H9 (cell line): ENCODE measurements around the gene POLK. TPM values are rescaled to one million over a fixed set of nuclear protein-coding genes. Genes with fewer than 3 reads are reported as not detected.
A peak's percentile ranks its signal among the peaks of the same experiment; 100 is the strongest.
"Not testable (repeated sequence)": the region's sequence is repeated elsewhere in the genome, so short reads cannot be mapped to it uniquely, and the experiment has no call there.

ENCODE experiments used
- DNase-seq: peaks from one replicate; pipeline ENCODE4 v3.0.0-alpha.2; 2017
- H2AFZ ChIP-seq: one replicate; pipeline ENCODE4 v1.6.1; 2013; ENCODE audit warnings: mild to moderate bottlenecking, low read length, control low read depth, moderate library complexity
- H2AK5ac ChIP-seq: 2 replicates; pipeline ENCODE4 v1.6.1; 2013; ENCODE audit warnings: low read length, control low read depth, mixed read lengths; ENCODE audit not compliant: insufficient read length
- H2BK120ac ChIP-seq: one replicate; pipeline ENCODE4 v1.6.1; 2013; ENCODE audit warnings: low read depth, mild to moderate bottlenecking, low read length, control low read depth, inconsistent platforms; ENCODE audit not compliant: poor library complexity, severe bottlenecking
- H2BK12ac ChIP-seq: 2 replicates; pipeline ENCODE4 v1.6.1; 2013; ENCODE audit warnings: low read length, control low read depth, mixed read lengths, low read depth; ENCODE audit not compliant: insufficient read length
- H2BK15ac ChIP-seq: 2 replicates; pipeline ENCODE4 v1.6.1; 2013; ENCODE audit warnings: low read depth, low read length, control low read depth
- H2BK20ac ChIP-seq: one replicate; pipeline ENCODE4 v1.6.1; 2013; ENCODE audit warnings: low read depth, mild to moderate bottlenecking, low read length, control low read depth, inconsistent platforms; ENCODE audit not compliant: poor library complexity, severe bottlenecking
- H2BK5ac ChIP-seq: 2 replicates; pipeline ENCODE4 v1.6.1; 2013; ENCODE audit warnings: low read length, control low read depth, mixed read lengths; ENCODE audit not compliant: insufficient read length
- H3K14ac ChIP-seq: 2 replicates; pipeline ENCODE4 v1.6.1; 2013; ENCODE audit warnings: low read length, control low read depth; ENCODE audit not compliant: insufficient read depth
- H3K18ac ChIP-seq: 2 replicates; pipeline ENCODE4 v1.6.1; 2013; ENCODE audit warnings: low read depth, mild to moderate bottlenecking, mixed read lengths, low read length, control low read depth; ENCODE audit not compliant: insufficient read length
- H3K23ac ChIP-seq: 2 replicates; pipeline ENCODE4 v1.6.1; 2013; ENCODE audit warnings: low read length, control low read depth, mixed read lengths, low read depth; ENCODE audit not compliant: insufficient read length
- H3K23me2 ChIP-seq: 2 replicates; pipeline ENCODE4 v1.6.1; 2013; ENCODE audit warnings: low read depth, mild to moderate bottlenecking, mixed read lengths, low read length, control low read depth; ENCODE audit not compliant: insufficient read length, poor library complexity, severe bottlenecking
- H3K27ac ChIP-seq: 2 replicates; pipeline ENCODE4 v1.5.1; 2013; ENCODE audit warnings: low read length, control low read depth, mixed read lengths, low read depth; ENCODE audit not compliant: insufficient read length
- H3K27me3 ChIP-seq: 2 replicates; pipeline ENCODE4 v1.6.1; 2013; ENCODE audit warnings: low read length, control low read depth, inconsistent platforms; ENCODE audit not compliant: insufficient read depth
- H3K4ac ChIP-seq: 2 replicates; pipeline ENCODE4 v1.6.1; 2013; ENCODE audit warnings: low read depth, mild to moderate bottlenecking, control low read depth, inconsistent platforms, low read length, moderate library complexity
- H3K4me1 ChIP-seq: 2 replicates; pipeline ENCODE4 v1.6.1; 2013; ENCODE audit warnings: low read length, control low read depth, inconsistent platforms; ENCODE audit not compliant: insufficient read depth
- H3K4me2 ChIP-seq: 2 replicates; pipeline ENCODE4 v1.6.1; 2013; ENCODE audit warnings: low read length, control low read depth, mixed read lengths; ENCODE audit not compliant: insufficient read length, insufficient read depth
- H3K56ac ChIP-seq: 2 replicates; pipeline ENCODE4 v1.6.1; 2013; ENCODE audit warnings: low read depth, mild to moderate bottlenecking, mixed read lengths, low read length, control low read depth; ENCODE audit not compliant: insufficient read length
- H3K79me1 ChIP-seq: 2 replicates; pipeline ENCODE4 v1.6.1; 2013; ENCODE audit warnings: low read depth, mild to moderate bottlenecking, moderate library complexity, low read length, control low read depth, inconsistent platforms; ENCODE audit not compliant: insufficient read depth, poor library complexity, severe bottlenecking
- H3K79me2 ChIP-seq: 2 replicates; pipeline ENCODE4 v1.6.1; 2013; ENCODE audit warnings: low read length, control low read depth, inconsistent platforms; ENCODE audit not compliant: insufficient read depth
- H3K9ac ChIP-seq: 2 replicates; pipeline ENCODE4 v1.6.1; 2013; ENCODE audit warnings: low read length, control low read depth, mixed read lengths; ENCODE audit not compliant: insufficient read length; ENCODE audit errors: extremely low read depth
- H3K9me3 ChIP-seq: one replicate; pipeline ENCODE4 v1.6.1; 2013; ENCODE audit warnings: low read depth, low read length, inconsistent platforms; ENCODE audit not compliant: control insufficient read depth
- H3T11ph ChIP-seq: one replicate; pipeline ENCODE4 v1.6.1; 2013; ENCODE audit warnings: mild to moderate bottlenecking, low read length, control low read depth, inconsistent platforms
- H4K20me1 ChIP-seq: one replicate; pipeline ENCODE4 v1.6.1; 2013; ENCODE audit not compliant: control insufficient read depth, insufficient read length, insufficient read depth
- H4K5ac ChIP-seq: 2 replicates; pipeline ENCODE4 v1.6.1; 2013; ENCODE audit warnings: low read depth, mild to moderate bottlenecking, mixed read lengths, low read length, control low read depth; ENCODE audit not compliant: insufficient read length
- H4K8ac ChIP-seq: replicated peaks from 2 replicates; pipeline ENCODE4 v1.6.1; 2013; ENCODE audit warnings: low read length, control low read depth, mixed read lengths, low read depth; ENCODE audit not compliant: insufficient read length
- H4K91ac ChIP-seq: 2 replicates; pipeline ENCODE4 v1.6.1; 2013; ENCODE audit warnings: low read depth, mild to moderate bottlenecking, moderate library complexity, mixed read lengths, low read length, control low read depth; ENCODE audit not compliant: insufficient read length
- H3K27ac Mint-ChIP-seq, 3 experiments: 2 replicates in 2 of 3; 3 replicates in 1 of 3; pipeline ENCODE4 v1.8.0; 2020 to 2021; ENCODE audit warnings: mixed read lengths in 3 of 3, mild to moderate bottlenecking in 1 of 3, moderate library complexity in 1 of 3
- H3K27me3 Mint-ChIP-seq: 2 replicates; pipeline ENCODE4 v1.8.0; 2021; ENCODE audit warnings: low read depth, mild to moderate bottlenecking, moderate library complexity, mixed read lengths
- H3K36me3 Mint-ChIP-seq, 3 experiments: 2 replicates in 2 of 3; 3 replicates in 1 of 3; pipeline ENCODE4 v1.8.0; 2020 to 2021; ENCODE audit warnings: low read depth in 3 of 3, mixed read lengths in 3 of 3; ENCODE audit not compliant: insufficient read depth in 1 of 3
- H3K4me1 Mint-ChIP-seq, 2 experiments: 2 replicates each; pipeline ENCODE4 v1.8.0; 2020; ENCODE audit warnings: mixed read lengths in 2 of 2
- H3K4me3 Mint-ChIP-seq, 2 experiments: 2 replicates in 1 of 2; 3 replicates in 1 of 2; pipeline ENCODE4 v1.8.0; 2020 to 2021; ENCODE audit warnings: mild to moderate bottlenecking in 2 of 2, mixed read lengths in 2 of 2, moderate library complexity in 1 of 2
- H3K9me3 Mint-ChIP-seq, 2 experiments: 2 replicates in 1 of 2; 3 replicates in 1 of 2; pipeline ENCODE4 v1.8.0; 2020; ENCODE audit warnings: mild to moderate bottlenecking in 2 of 2, mixed read lengths in 2 of 2, moderate library complexity in 1 of 2
- WGBS: extraction: QIAGEN DNeasy Blood & Tissue Kit; methylation state at CpG from one replicate; pipeline ENCODE4 v1.1.7; 2013; ENCODE audit warnings: missing lambda C conversion rate, low lambda C conversion rate, mixed read lengths; ENCODE audit not compliant: insufficient read length; ENCODE audit errors: extremely low coverage; 5-methylcytosine and 5-hydroxymethylcytosine counted together
- total RNA-seq: library from RNA; stranded (reverse); gene quantifications from 2 replicates; pipeline ENCODE4 v1.2.1, GENCODE V29; 2021

The POLK gene
- total RNA-seq, 1 experiment from 2014 or later = 7.6 TPM

DNA sequence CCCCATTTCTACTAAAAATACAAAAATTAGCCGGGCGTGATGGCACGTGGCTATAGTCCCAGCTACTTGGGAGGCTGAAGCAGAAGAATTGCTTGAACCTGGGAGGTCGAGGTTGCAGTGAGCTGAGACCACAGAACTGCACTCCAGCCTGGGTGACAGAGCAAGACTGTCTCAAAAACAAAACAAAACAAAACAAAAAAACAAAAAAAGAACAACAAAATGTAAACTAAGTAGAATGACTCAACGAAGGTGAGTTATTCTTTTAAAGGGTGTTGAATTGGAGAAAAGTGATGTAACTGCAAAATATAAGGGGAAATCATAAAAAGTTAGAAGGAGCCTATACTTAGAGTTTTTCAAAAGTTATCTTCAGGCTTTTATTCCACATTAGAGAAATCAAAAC is 6.6 kb upstream of the POLK start:
- H3K56ac ChIP-seq, H3K23ac ChIP-seq, H4K91ac ChIP-seq, H3K9me3 Mint-ChIP-seq, H3K9ac ChIP-seq, H3K18ac ChIP-seq, H2BK12ac ChIP-seq, H3K79me2 ChIP-seq, H2BK15ac ChIP-seq, H3K14ac ChIP-seq, H3K27ac ChIP-seq, H3K27me3 ChIP-seq, H4K20me1 ChIP-seq, H2BK120ac ChIP-seq, H3K9me3 ChIP-seq, H2BK5ac ChIP-seq, H4K5ac ChIP-seq, H4K8ac ChIP-seq, H3K79me1 ChIP-seq, H2BK20ac ChIP-seq, H3K23me2 ChIP-seq, H3K4me1 ChIP-seq, H2AFZ ChIP-seq, H2AK5ac ChIP-seq, H3K4me2 ChIP-seq, H3K4me3 Mint-ChIP-seq, DNase-seq, H3K27me3 Mint-ChIP-seq, H3T11ph ChIP-seq, H3K4ac ChIP-seq: not testable (repeated sequence)
- WGBS = no CpG with 5 or more reads among the region's 5 CpGs
- H3K36me3 Mint-ChIP-seq = peaks cover 4 to 35% (median 22%) of the 10 kb centered on the region in 3 experiments; a peak in 6 of 7 replicates
- H3K4me1 Mint-ChIP-seq = peaks cover 8 to 11% of the 10 kb centered on the region in 2 experiments
- H3K27ac Mint-ChIP-seq = peak overlapping the region in 1 of 3 experiments; percentile 13; a peak in 2 of 7 replicates
